Measurements from ENCODE around the gene PPP6R3.
"Not testable (repeated sequence)": the region's sequence is repeated elsewhere in the genome, so short reads cannot be mapped to it uniquely, and the experiment has no call there.

Gene PPP6R3

GRCh38 chr11:68460741-68461574, at the start of gene PPP6R3:
PPP6R3 (plus strand) TSS chr11:68460752; CDS start chr11:68537665, 76,913 bp downstream.
- DNase-seq (ENCODE audit: low read depth) = peak; percentile 12

- DNase-seq (ENCODE audit: low read depth) = no peak
Observed at GRCh38 chr11:68411501-68411991, 49.0 kb upstream of the PPP6R3 start.

- DNase-seq (ENCODE audit: low read depth) = peak; percentile 10
Observed at GRCh38 chr11:68412593-68413475, 47.7 kb upstream of the PPP6R3 start.

- no peak for DNase-seq (ENCODE audit: low read depth)
Observed at GRCh38 chr11:68413591-68413999, 47.0 kb upstream of the PPP6R3 start.

- DNase-seq (ENCODE audit: low read depth) = no peak
Observed at GRCh38 chr11:68414496-68415221, 45.9 kb upstream of the PPP6R3 start.

- no peak for DNase-seq (ENCODE audit: low read depth)
Observed at GRCh38 chr11:68416070-68416578, 44.4 kb upstream of the PPP6R3 start.

GRCh38 chr11:68418648-68419047, 41.9 kb upstream of the PPP6R3 start:
- DNase-seq (ENCODE audit: low read depth) = no peak

- DNase-seq (ENCODE audit: low read depth) = no peak
Observed at GRCh38 chr11:68420171-68420570, 40.4 kb upstream of the PPP6R3 start.

GRCh38 chr11:68423481-68423880, 37.1 kb upstream of the PPP6R3 start:
- DNase-seq (ENCODE audit: low read depth) = no peak

GRCh38 chr11:68424101-68424632, 36.4 kb upstream of the PPP6R3 start:
- no peak for DNase-seq (ENCODE audit: low read depth)

- no peak for DNase-seq (ENCODE audit: low read depth)
Observed at GRCh38 chr11:68424981-68425865, 35.3 kb upstream of the PPP6R3 start.

GRCh38 chr11:68425866-68426380, 34.6 kb upstream of the PPP6R3 start:
- DNase-seq (ENCODE audit: low read depth) = no peak

GRCh38 chr11:68429661-68430060, 30.9 kb upstream of the PPP6R3 start:
- DNase-seq (ENCODE audit: low read depth) = no peak

- DNase-seq (ENCODE audit: low read depth) = no peak
Observed at GRCh38 chr11:68430384-68430783, 30.2 kb upstream of the PPP6R3 start.

- DNase-seq (ENCODE audit: low read depth) = no peak
Observed at GRCh38 chr11:68430801-68431200, 29.8 kb upstream of the PPP6R3 start.

GRCh38 chr11:68431984-68432645, 28.4 kb upstream of the PPP6R3 start:
- DNase-seq (ENCODE audit: low read depth) = no peak

- DNase-seq (ENCODE audit: low read depth) = no peak
Observed at GRCh38 chr11:68432874-68433273, 27.7 kb upstream of the PPP6R3 start.

- no peak for DNase-seq (ENCODE audit: low read depth)
Observed at GRCh38 chr11:68433541-68433940, 27.0 kb upstream of the PPP6R3 start.

GRCh38 chr11:68434159-68434558, 26.4 kb upstream of the PPP6R3 start:
- DNase-seq (ENCODE audit: low read depth) = not testable (repeated sequence)

Measured in activated T-cell treated with anti-CD3 and anti-CD28 coated beads for 48 hours (primary cell).